DND-41 (cell line): ENCODE results near the gene PLSCR3.

Experiments used
- ATAC-seq: fragments of 200-7000 bp; cut with Tn5 transposase; 3 replicates; pipeline ENCODE4 v1.9.1; 2021; ENCODE audit warnings: low read depth; ENCODE audit not compliant: insufficient read depth
- DNase-seq: peaks from one replicate; pipeline ENCODE4 v3.0.0-alpha.2; 2020
- H2AFZ ChIP-seq: 2 replicates; pipeline ENCODE4 v1.6.0; 2012; ENCODE audit warnings: low read depth, low read length
- H3K27ac ChIP-seq: 2 replicates; pipeline ENCODE4 v1.5.1; 2012; ENCODE audit warnings: low read length, inconsistent platforms
- H3K27me3 ChIP-seq: fragments of 200-600 bp; sonication (generic); 2 replicates; pipeline ENCODE4 v1.6.0; 2012; ENCODE audit warnings: low read length, mild to moderate bottlenecking, inconsistent platforms; ENCODE audit not compliant: insufficient read depth, poor library complexity
- H3K36me3 ChIP-seq: 2 replicates; pipeline ENCODE4 v1.5.1; 2012; ENCODE audit warnings: low read length, inconsistent platforms; ENCODE audit not compliant: insufficient read depth
- H3K4me1 ChIP-seq: 2 replicates; pipeline ENCODE4 v1.5.1; 2012; ENCODE audit warnings: mild to moderate bottlenecking, low read length; ENCODE audit not compliant: insufficient read depth
- H3K4me2 ChIP-seq: 2 replicates; pipeline ENCODE4 v1.6.0; 2012; ENCODE audit warnings: mild to moderate bottlenecking, moderate library complexity, low read length, inconsistent platforms; ENCODE audit not compliant: insufficient read depth
- H3K4me3 ChIP-seq, 2 experiments: fragments of 200-600 bp in 1 of 2; shearing (Covaris generic) in 1 of 2; 2 replicates each; pipeline ENCODE4 v1.5.1; 2012 to 2016; ENCODE audit warnings: inconsistent platforms in 2 of 2, low read length in 2 of 2, mild to moderate bottlenecking in 2 of 2, low read depth in 1 of 2, moderate library complexity in 1 of 2
- H3K79me2 ChIP-seq: 2 replicates; pipeline ENCODE4 v1.6.0; 2012; ENCODE audit warnings: low read length, inconsistent platforms; ENCODE audit not compliant: insufficient read depth
- H3K9ac ChIP-seq: 2 replicates; pipeline ENCODE4 v1.6.0; 2012; ENCODE audit warnings: low read depth, mild to moderate bottlenecking, inconsistent platforms, low read length, moderate library complexity
- H3K9me3 ChIP-seq: 2 replicates; pipeline ENCODE4 v1.5.1; 2012; ENCODE audit warnings: low read length, moderate library complexity, mild to moderate bottlenecking, inconsistent platforms; ENCODE audit not compliant: insufficient read depth, severe bottlenecking
- H4K20me1 ChIP-seq: 2 replicates; pipeline ENCODE4 v1.6.0; 2012; ENCODE audit warnings: low read length; ENCODE audit not compliant: insufficient read depth
- CTCF ChIP-seq: IDR thresholded peaks from 2 replicates; pipeline ENCODE4 v1.5.1; 2012; ENCODE audit warnings: borderline replicate concordance, low read length, moderate library complexity, mild to moderate bottlenecking; ENCODE audit not compliant: poor library complexity, severe bottlenecking; ENCODE audit errors: extremely low read depth
- EZH2 ChIP-seq: IDR thresholded peaks from 3 replicates; pipeline ENCODE4 v1.6.1; 2012; ENCODE audit warnings: borderline replicate concordance, low read depth, mild to moderate bottlenecking, moderate library complexity, low read length, inconsistent platforms; ENCODE audit not compliant: severe bottlenecking

Gene PLSCR3

GRCh38 chr17:7394452-7395191 lies at the start of gene PLSCR3:
Gene PLSCR3, minus strand, starts transcription at chr17:7394525. Its CDS starts 415 bp downstream, at chr17:7394110.
- Histone ChIP-seq H4K20me1 (no peaks in the 10 kb centered on the region), H3K27ac (peak within 1 kb of the TSS; percentile 75), H3K9ac (peak within 1 kb of the TSS; percentile 76), H2AFZ (peak within 1 kb of the TSS; percentile 81), H3K4me2 (peak within 1 kb of the TSS; percentile 85), H3K36me3 (no peaks in the 10 kb centered on the region), H3K27me3 (no peaks in the 10 kb centered on the region), H3K79me2 (no peaks in the 10 kb centered on the region), H3K4me1 (peaks cover 20% of the 10 kb centered on the region), H3K9me3 (no peaks in the 10 kb centered on the region), H3K4me3 (peak within 1 kb of the TSS; percentile 38 to 79; a peak in 3 of 4 replicates)
- DNase-seq (peak; percentile 83), ATAC-seq (peak; percentile 91)
- TF ChIP-seq EZH2: no peak
- TF ChIP-seq CTCF: peak; percentile 41

GRCh38 chr17:7443499-7444485 lies 49.5 kb upstream of the PLSCR3 start:
- Histone ChIP-seq H2AFZ (no peak overlapping the region), H3K36me3 (no peaks in the 10 kb centered on the region), H3K27ac (no peak overlapping the region), H4K20me1 (no peaks in the 10 kb centered on the region), H3K4me3 (no peak overlapping the region), H3K27me3 (peaks cover 2% of the 10 kb centered on the region), H3K9ac (no peak overlapping the region), H3K9me3 (no peaks in the 10 kb centered on the region), H3K79me2 (no peaks in the 10 kb centered on the region), H3K4me2 (0 out of 2 replicates have a peak overlapping the region, but pooled peaks have one; percentile 52), H3K4me1 (peaks cover 12% of the 10 kb centered on the region)
- TF ChIP-seq CTCF (no peak), EZH2 (no peak)
- ATAC-seq (no peak), DNase-seq (no peak)

- no peaks in the 10 kb centered on the region; the same call in 1 of the 2 replicates for H3K36me3 ChIP-seq
- no peak overlapping the region for H3K27ac ChIP-seq
- ATAC-seq (no peak), DNase-seq (no peak)
- H4K20me1 ChIP-seq: no peaks in the 10 kb centered on the region
- H3K79me2 ChIP-seq: no peaks in the 10 kb centered on the region
- no peak overlapping the region for H3K4me3 ChIP-seq
- no peak overlapping the region for H2AFZ ChIP-seq
- peaks cover 2% of the 10 kb centered on the region for H3K27me3 ChIP-seq
- H3K4me1 ChIP-seq: peaks cover 12% of the 10 kb centered on the region
- H3K4me2 ChIP-seq: no peak overlapping the region
- H3K9me3 ChIP-seq: no peaks in the 10 kb centered on the region
- TF ChIP-seq CTCF (no peak), EZH2 (no peak)
- no peak overlapping the region for H3K9ac ChIP-seq
Observed at GRCh38 chr17:7442142-7442541, 47.8 kb upstream of the PLSCR3 start.
